HG03045 (cell line): ENCODE measurements around the gene VTI1A.
"Not testable (repeated sequence)": the region's sequence is repeated elsewhere in the genome, so short reads cannot be mapped to it uniquely, and the experiment has no call there.

Experiments
- ATAC-seq: cut with Tn5 transposase; IDR thresholded peaks from one replicate; pipeline ENCODE4 v1.9.1; 2021; ENCODE audit warnings: mild to moderate bottlenecking, moderate library complexity; ENCODE audit not compliant: unreplicated experiment

Gene VTI1A

DNA sequence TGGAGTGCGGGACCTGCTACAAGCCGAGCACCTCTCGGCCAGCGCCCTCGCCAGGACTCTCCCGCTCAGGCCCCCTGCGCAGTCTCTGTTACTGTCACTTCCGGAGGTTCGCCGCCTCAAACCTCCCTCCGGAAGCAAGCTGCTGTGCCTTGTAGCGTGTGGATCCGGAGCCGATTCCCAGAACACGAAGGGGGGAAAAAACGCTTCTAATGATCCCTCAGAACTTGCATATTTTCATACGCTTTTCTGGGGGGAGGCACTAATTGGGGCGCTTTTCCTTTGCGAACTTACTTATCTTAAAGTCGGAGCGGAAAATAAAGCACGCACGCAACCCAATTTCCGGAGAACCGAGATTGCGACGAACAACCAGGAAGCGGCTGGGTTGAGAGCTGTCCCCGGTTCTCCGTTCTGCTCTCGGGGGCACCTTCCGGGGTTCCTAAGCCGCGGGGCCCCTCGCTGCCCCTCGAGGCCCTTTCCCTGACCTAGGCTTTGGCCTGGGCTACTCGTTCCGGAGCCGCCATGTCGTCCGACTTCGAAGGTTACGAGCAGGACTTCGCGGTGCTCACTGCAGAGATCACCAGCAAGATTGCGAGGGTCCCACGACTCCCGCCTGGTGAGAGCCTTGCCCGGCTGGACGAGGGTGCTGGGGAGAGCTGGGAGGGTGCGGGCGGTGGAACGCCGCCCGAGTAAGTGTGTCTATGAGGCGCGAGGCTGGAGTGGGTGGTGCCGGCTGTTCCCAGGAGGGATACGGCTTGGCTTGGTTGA is at the start of gene VTI1A, which contains the start of gene ZDHHC6:
Gene VTI1A (plus strand): TSS at position 361 of the 765 bp plus-strand sequence. CDS start 159 bp downstream, at position 520.
Gene ZDHHC6 (minus strand): TSS at position 60 of the 765 bp plus-strand sequence. CDS start 1,478 bp downstream, outside the sequence.
- ATAC-seq = peak; percentile 93

DNA sequence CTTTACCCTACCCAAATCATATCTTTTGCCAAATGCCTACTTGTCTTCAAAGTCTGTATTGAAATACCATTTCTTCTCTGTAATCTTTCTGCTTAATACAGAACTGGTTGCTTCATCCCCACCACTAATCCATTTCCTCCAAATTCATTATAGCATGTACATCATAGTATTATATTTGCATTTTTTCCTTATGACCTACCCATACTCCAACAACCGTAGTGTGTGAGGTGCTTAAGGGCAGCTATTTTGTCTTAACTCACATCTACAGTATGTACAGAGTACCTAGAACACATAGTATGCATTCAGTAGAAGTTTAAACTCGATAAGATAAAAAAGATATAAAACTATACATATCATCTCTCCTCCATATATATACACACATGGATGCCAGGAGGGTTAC is 49.4 kb upstream of the VTI1A start:
- ATAC-seq = no peak

DNA sequence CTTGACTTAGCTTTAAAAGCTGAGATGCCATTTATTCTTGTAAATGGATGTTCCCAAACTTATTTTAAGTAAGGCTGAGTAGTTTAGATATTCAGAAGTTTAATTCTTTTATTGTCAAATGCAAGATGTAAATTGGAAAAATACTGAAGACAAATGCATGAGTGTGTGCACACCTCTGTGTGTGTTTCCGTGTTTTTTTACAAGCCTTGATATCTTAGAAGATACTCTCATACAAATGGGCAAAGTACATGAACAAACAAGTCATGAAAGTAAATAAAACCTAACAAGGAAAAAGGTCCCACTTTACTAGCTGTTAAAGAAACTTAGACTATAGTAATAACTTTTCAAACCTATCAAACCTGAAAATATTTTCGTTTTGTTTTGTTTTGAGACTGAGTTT is 44.1 kb upstream of the VTI1A start:
- no peak for ATAC-seq

DNA sequence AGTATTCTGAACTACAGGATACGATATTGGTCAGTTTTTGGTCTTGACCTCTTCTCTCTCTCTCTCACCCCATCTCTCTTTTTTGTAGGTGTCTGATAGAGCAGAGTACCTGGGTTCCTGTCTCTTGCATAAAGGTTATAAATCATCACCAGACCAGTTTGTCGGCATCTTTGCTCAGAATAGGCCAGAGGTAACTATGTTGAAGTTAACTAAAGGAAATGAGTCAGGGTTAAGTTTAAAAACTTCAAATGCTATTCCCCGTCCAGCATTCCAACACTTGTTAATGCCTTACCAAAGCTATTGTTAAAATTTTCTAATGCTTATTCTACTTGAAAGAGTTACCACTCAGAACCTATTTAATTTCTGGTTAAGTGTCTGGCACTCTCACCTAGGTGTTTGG is 42.4 kb upstream of the VTI1A start:
- no peak for ATAC-seq

DNA sequence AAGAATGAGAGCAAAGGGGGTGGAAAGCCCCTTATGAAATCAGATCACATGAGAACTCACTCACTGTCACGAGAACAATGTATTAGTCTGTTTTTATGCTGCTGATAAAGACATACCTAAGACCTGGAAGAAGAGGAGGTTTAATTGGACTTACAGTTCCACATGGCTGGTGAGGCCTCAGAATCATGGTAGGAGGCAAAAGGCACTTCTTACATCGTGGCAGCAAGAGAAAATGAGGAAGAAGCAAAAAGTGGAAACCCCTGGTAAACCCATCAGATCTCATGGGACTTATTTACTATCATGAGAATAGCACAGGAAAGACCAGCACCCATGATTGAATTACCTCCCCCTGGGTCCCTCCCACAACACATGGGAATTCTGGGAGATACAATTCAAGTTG is 40.2 kb upstream of the VTI1A start:
- not testable (repeated sequence) for ATAC-seq

DNA sequence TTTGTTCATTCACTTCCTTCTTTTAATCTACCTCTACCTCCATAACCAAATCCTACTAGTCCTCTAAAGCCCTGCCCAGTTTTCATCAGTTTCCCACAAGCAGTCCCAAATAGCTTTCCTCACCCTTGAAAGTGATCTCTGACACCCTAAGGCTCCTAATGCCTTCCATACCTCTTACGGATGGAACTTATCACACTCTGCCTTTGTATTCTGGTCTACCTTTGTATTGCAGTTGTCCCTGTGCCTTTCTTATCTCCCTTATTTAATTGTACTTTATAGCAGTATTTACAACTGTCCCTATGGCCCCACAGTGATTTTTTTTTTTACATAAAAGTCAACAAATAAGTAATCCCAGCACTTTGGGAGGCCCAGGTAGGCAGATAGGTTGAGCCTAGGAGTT is 39.3 kb upstream of the VTI1A start:
- no peak for ATAC-seq

DNA sequence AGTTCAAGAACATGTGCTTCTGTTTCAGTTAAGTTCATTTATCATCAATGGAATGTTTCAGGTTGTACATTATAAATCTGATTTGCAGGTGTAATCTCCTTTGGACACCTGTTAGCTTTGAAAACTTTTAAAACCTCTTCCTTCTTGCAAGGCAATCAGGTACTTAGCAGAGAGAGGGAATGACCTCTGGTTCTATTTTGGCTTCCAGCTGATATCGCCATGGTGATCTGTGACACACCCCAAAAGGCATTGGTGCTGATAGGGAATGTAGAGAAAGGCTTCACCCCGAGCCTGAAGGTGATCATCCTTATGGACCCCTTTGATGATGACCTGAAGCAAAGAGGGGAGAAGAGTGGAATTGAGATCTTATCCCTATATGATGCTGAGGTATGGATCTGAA is 37.7 kb upstream of the VTI1A start:
- ATAC-seq = no peak

DNA sequence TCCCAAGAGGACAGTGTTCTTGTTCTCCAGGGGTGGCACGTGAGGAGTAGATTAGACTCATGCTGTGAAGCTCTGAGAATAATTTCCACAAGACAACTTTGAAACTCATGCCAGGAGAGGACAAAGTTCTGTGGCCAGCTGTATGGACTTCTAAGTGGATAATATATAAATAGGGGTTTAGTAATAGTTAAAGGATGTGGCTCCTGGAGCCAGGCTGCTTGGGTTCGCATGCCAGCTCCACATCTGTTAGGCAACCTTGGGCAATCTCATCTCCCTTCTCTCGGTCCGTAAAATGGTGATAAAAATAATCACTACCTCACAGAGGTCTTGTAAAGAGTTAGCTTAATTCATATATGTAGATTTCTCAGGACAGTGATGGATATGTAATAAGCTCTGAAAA is 37.3 kb upstream of the VTI1A start:
- ATAC-seq = no peak

DNA sequence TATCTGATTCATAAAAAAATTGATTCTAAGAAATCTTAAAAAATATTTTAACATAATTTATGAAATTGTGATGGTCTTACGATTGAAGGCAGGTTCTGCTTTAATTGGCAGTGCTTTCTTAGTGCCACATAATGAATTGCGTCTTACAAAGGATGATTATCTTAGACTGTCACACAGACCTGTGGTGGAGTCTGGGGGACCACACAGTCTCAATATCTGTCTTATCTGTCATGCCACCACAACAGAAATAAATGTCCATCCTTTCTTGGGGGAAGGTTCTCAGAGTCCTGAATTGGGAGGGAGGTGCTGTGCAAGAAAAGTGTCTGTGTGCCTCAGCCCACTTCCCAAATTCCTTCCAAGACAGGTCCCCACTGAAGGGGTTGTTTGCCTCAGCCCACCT is 34.3 kb upstream of the VTI1A start:
- ATAC-seq = no peak

DNA sequence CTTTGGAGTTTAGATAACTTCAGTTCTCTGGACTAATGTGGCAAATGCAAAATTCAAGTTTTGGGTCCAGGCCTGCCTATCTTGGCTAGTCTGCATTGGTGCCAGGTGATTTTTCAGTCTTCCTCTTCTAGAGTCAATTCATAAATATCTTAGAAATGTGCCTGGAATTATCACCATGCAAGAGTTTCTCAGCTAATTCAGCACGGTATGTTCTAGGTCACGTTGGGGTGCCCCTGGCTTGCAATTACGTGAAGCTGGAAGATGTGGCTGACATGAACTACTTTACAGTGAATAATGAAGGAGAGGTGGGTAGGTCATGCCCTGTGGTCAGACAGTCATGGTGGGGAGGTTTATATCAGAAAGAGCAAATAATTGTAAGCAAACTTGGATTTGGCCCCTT is 25.3 kb upstream of the VTI1A start:
- ATAC-seq = no peak

DNA sequence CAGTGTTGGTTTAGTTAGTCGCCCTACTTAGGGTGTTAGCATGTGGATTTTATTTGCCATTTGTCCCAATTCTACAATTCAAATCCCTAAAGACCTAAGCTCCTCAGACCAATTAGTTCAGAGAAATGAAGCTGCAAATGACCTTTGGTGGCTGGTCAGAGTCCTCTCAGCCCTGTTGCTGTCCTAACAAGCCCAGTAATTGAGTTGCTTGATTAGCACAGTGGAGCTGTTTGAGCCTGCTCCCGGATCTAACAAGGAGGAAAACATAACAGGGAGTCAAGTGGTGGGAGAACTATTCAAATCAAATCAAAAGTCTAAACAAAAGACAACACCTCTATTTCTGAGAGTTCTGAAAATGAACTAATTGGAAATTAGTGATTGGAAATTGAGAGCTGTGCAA is 22.4 kb upstream of the VTI1A start:
- ATAC-seq = no peak

DNA sequence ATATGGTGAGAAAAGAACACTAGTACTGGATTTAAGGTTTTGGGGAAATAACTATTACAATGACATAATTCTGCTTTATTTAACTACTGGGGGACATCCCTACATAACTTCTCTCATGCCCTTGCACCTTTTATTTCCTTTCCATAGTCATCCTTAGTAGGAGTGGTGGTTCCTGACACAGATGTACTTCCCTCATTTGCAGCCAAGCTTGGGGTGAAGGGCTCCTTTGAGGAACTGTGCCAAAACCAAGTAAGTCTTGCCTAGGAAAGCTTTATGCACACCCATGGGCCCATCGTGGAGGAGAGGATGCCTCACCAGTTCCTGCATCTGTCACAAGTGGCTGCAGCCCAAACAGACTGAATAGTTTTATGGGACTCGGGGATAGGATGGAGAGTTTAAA is 20.9 kb upstream of the VTI1A start:
- ATAC-seq = no peak

DNA sequence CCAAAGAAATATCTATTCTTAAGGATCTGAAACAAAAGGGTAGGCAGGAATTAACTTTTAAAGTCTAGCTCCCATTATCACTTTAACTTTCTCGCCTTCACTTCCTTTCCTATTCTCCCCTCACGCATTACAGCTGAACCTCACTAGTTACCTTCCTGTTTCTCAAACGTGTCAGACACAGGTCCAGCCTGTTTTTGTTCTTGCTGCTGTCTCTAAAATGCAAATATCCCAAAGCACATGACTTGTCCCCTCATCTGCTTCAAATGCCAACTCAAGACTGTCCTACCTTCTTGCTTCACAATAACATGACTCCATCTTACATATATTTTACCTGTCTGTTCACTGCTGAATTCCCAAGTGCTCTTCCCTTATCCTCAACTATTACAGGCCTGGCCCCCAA is 17.9 kb upstream of the VTI1A start:
- ATAC-seq = no peak

DNA sequence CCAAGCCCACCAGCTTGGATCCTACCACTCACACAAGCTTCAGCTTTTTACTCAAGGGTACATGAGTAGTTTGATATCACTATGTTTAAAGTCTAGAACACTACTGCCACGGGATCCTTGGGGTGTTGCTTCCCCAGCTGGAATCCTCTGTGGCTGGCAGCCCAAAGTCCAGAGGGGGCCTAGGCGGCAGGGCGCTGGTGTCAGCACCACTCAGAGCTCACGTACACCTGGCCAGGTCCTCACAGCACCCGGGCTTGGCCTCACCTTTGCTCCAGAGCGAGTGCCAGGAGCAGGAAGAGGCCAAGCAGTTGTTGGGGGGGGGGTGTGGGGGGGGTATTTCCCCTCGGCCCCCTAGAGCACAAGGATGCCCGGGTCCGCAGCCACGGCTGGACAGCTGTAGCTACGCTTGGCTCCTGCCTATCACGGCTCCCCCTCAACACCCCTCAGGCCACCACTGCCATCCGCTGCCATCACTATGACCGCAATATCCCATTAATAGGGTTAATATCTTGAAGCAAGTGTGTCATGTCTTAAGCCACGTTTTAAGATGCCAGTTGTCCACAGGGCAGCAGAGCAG is 17.3 kb upstream of the VTI1A start:
- ATAC-seq = no peak

DNA sequence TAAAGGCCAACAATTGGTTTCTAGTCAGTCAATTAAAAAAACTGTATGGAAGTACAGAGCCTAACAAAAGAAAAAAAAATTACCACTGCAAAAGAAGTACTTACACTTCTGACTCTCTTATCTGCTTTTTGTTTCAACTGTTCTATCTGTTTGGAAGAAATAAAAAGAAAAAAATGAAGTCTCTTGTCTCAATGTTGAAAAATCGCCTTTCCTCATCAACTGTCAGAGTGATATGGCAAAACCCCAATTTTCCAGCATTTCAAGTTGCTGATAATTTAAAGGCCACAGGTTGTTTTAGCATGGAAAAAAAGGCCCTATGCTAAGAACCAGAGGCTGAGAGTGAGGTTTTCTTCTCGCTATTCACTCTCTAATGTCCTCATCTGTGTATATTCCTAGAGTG is 13.9 kb upstream of the VTI1A start:
- ATAC-seq = no peak

DNA sequence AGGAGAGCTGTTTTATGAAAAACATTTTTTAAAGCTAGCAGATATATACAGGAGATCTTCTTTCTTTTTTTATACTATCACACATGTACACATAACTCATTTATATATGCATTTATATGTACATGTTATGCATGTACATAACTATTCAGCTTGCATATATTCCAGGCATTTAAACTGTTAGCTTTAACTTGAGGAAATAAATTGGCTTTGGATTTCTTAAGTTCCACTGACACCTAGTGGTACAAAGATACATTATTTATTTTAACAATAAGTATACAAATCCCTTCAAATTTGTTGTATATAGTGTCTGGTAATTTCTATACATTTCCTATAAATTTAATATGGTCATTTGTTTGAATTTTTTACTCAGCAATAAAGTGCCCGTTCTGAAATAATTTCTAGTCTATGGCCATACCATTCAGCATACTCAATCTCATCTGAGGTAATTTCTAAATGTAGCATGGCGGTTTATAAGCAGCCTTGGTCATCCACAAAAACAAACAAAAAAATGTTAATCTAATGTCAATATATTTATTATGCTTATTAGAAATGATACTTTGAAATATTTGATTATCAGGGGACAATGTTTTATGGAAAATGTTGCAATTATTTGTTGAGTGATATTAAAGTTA is 11.9 kb upstream of the VTI1A start:
- no peak for ATAC-seq

DNA sequence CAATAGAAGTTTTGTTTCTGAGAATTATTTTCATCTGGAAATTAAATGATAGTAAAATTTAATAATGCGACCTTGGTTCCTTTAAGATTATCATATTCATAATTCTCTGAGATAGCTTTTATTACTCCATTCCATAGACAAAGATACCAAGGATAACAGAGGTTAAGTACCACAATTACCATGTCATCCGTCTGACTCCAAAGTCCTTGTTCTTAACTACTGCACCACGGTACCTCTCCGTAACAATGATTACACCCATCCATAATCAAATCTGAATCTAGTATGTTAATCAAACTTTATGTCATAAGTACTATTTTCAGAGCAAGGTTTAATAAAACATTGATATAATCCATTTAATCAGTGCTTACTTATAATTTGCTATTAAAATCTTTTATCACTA is 8.7 kb upstream of the VTI1A start:
- no peak for ATAC-seq

DNA sequence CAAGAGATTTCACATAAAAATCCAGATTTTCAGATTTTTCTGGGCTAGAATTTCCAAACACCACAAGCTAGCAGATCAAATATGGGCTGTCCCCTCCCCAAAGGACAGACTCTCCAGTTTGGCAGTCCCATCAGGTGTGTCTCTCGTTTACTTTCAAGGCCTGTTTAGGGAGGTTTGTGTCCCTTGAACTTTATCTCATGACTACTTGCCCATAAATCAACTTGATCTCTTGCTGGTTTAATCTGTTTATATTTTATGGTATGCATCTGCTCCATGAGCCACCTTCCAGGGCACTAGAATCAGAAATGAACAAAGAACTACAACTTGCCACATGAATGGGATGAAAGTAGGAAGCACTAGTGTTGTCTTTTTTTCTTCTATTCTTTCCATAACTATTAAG is 5.5 kb upstream of the VTI1A start:
- ATAC-seq = no peak

DNA sequence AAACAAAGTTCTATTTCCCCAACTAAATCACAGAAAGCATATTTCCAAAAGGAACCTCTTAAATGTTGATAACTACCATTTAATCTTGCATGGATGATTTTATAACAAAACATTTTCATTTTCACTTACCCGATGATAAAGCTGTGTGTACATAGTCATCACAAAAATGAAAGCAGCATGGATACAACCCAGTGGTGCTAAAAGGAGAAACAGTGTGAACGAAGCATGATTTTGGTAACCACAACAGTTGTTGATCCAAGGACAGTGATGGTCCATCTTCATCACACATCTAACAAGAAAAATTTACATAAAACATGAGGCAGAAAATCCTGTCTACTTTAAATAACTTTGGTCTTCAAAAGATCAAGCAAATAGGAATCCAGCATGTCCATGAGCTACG is 5.0 kb upstream of the VTI1A start:
- no peak for ATAC-seq

DNA sequence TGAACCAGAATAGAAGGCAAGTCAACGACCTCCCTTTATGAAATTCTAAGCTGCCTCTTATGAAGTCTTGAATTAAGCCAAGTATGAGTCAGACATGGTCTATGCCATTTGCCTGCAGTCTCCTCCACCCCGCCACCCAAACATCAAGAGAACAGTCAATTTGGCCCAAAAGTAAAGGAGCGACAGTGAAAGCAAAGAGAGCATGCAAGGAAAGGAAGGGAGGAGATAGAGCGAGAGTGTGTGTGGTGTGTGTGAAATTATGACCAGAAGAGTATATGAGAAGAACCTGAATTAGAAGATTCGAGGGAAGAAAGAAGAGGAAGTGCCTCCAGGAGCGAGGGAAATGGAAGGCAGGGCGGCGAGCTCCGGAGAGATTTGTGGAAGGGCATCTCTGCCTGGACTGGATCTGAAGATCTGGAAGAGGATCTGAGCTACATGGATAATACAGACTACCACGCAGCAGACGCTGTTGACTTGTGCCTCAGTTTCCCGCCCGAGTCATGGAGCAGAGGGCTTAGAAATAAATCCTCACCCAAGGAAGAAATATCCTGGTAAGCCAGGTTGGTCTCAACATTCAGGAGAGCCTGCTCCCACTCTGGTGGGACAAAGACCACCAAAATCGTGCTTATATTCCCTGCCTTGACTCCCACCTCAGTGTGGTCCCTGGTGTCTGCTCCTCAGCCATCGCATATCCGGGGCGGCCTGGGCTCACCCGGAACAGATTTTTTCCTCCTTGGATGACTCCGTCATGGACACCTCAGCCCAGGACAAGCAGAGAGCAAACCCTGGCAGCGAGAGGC is 760 bp upstream of the VTI1A start:
- peak; percentile 51 for ATAC-seq

DNA sequence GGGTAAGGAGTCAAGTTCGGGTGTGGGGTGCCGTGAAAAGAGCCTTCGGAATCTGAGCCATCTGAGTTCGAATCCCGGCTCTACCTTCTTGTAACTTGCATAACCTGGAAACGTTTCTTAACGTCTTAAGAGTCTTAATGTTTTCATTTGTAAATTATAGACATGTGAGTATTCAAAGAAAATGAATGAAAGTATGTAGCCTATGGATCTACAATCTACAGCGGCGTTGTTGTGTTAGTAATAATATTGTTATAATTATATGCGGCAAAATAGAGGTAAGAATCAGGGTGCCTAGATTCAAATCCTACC is 559 bp downstream of the VTI1A start:
- no peak for ATAC-seq

DNA sequence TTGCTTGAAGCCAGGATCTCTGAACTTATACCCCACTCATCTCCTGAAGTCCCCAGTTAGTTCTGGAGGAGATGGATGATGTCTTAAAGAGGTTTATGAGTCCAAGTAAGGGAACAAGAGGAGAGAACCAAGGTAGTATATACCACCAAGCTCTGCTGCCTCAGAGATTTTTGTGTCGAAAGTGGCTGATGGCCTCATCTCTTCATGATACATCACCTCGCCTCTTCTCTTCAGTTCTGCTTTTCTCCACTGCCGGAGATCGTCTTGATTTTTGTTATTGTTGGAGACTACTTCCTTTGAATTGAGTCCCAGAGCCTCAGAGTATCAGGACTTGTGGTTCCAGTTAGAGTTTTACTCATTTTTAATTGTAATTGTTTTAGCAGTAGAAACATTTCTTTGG is 1.9 kb downstream of the VTI1A start:
- ATAC-seq = no peak
